Coronary artery (tissue), 2 donors: ENCODE measurements around the gene BCAR3.

ENCODE experiments used
- DNase-seq: peaks from one replicate; pipeline ENCODE4 v3.0.0-alpha.2; 2017; ENCODE audit warnings: low spot score
- H3K27ac ChIP-seq, 2 donors: fragments of 200-600 bp; sonication (generic); one replicate each; pipeline ENCODE4 v1.5.1; 2016 to 2019
- H3K4me3 ChIP-seq: fragments of 200-600 bp; sonication (generic); 2 replicates; pipeline ENCODE4 v1.5.1; 2016; ENCODE audit warnings: mild to moderate bottlenecking, moderate library complexity
- CTCF ChIP-seq: fragments of 200-600 bp; sonication (generic); IDR thresholded peaks from one replicate; pipeline ENCODE4 v1.5.1; 2019; ENCODE audit warnings: antibody characterized with exemption

Gene BCAR3

GRCh38 chr1:93680420-93681100 is 1.1 kb downstream of the BCAR3 start:
- Histone ChIP-seq H3K4me3 (peak overlapping the region; percentile 81), H3K27ac (peak overlapping the region; percentile 84 to 91)
- TF ChIP-seq CTCF, result peak; percentile 50
- DNase-seq, result peak; percentile 88

GRCh38 chr1:93680076-93680419 is 1.6 kb downstream of the BCAR3 start:
- Histone ChIP-seq H3K4me3 (peak overlapping the region; percentile 81), H3K27ac (peak overlapping the region; percentile 84 to 91)
- DNase-seq, result no peak
- TF ChIP-seq CTCF, result no peak

- no peak for TF ChIP-seq CTCF
- no peak for DNase-seq
- Histone ChIP-seq H3K27ac (peak overlapping the region in 1 of 2 donors; percentile 91), H3K4me3 (peak overlapping the region; percentile 81)
Measured at GRCh38 chr1:93679546-93679945, 2.1 kb downstream of the BCAR3 start.

- H3K4me3 ChIP-seq, result no peak overlapping the region
- no peak for TF ChIP-seq CTCF
- no peak for DNase-seq
- peak overlapping the region in 1 of 2 donors; percentile 91 for H3K27ac ChIP-seq
Measured at GRCh38 chr1:93678946-93679480, 2.6 kb downstream of the BCAR3 start.

GRCh38 chr1:93678491-93678890 is 3.1 kb downstream of the BCAR3 start:
- no peak overlapping the region for H3K4me3 ChIP-seq
- H3K27ac ChIP-seq, result no peak overlapping the region
- TF ChIP-seq CTCF, result no peak
- no peak for DNase-seq

- no peak for DNase-seq
- H3K4me3 ChIP-seq, result no peak overlapping the region
- peak overlapping the region in 1 of 2 donors; percentile 74 for H3K27ac ChIP-seq
- TF ChIP-seq CTCF, result no peak
Measured at GRCh38 chr1:93677729-93678128, 3.9 kb downstream of the BCAR3 start.

GRCh38 chr1:93676427-93676826 is 5.2 kb downstream of the BCAR3 start:
- Histone ChIP-seq H3K27ac (peak overlapping the region in 1 of 2 donors; percentile 74), H3K4me3 (no peak overlapping the region)
- DNase-seq, result no peak
- TF ChIP-seq CTCF, result no peak
